ENCODE results near the gene PLPP7. TPM values are rescaled to one million over a fixed set of nuclear protein-coding genes. Genes with fewer than 3 reads are reported as not detected.

PLPP7 gene
- polyA plus RNA-seq, 1 of the 3 experiments (the other 2 are of a cell fraction) = 8.6 TPM

DNA sequence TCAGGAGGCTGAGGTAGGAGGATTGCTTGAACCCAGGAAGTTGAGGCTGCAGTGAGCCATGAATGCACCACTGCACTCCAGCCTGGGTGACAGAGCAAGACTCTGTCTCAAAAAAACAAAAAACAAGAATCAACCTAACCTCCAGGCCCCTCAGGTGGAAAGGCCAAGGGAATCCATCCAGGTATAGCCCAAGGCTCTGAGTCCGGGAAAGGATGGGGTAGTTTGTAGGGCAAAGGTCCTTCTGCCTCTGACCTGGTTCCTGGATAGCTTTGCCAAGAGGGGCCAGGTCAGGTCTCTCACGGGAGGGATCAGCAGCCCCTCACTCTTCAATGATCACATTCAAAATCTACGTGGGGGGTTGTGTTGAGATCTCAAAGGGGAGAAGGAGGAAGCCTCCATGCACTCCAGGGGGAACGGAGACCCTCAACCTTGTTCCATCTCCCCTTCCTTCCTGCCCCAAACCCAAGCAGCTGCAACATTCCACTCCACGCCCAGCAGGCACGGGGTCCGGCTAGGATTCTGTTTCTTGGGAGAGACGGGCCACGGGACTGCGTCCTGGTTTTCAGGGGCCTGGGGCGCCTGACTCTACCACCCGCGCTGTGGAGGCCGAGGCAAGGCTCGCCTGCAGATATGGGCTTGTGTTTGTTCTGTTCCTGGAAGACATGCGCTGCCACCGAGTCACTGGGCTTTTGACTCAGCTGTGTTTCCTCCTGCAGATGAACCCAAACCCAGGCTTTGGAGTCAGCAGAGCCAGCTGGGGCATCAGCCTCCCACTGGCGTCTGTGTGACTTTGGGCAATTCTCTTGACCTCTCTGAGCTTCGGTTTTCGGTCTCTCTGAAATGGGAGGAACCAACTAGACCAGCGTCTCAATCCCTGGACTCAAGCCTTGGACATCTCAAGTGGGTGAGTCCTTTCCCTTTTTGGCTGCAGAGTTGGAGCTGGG lies 35.5 kb downstream of the PLPP7 start:
- Histone ChIP-seq H4K20me1 (ENCODE audit: insufficient read depth) (no peaks in the 10 kb centered on the region), H3F3A (replicated peaks; ENCODE audit: insufficient read depth) (no peaks in the 10 kb centered on the region), H3K36me3 (replicated peaks in 1 of 2; ENCODE audit: control insufficient read depth in 1 of 2, insufficient read depth in 2 of 2, low read length in 1 of 2) (no peaks in the 10 kb centered on the region), H3K4me3 (ENCODE audit: low read depth in 2 of 2, low read length in 1 of 2) (no peak overlapping the region), H3K79me2 (ENCODE audit: insufficient read depth) (no peaks in the 10 kb centered on the region), H3K4me2 (no peak overlapping the region), H2AFZ (ENCODE audit: low read depth) (no peak overlapping the region), H3K4me1 (ENCODE audit: control insufficient read depth in 1 of 2, insufficient read depth in 2 of 2, low read depth in 1 of 2, low read length in 1 of 2) (peaks cover 0 to 2% of the 10 kb centered on the region in 2 experiments; a peak in 1 of 4 replicates), H3K27me3 (ENCODE audit: insufficient read depth) (no peaks in the 10 kb centered on the region), H3K27ac (ENCODE audit: low read depth in 2 of 2, low read length in 1 of 2) (no peak overlapping the region), H3K9ac (no peak overlapping the region), H3K9me3 (no peaks in the 10 kb centered on the region), H3K9me2 (no peaks in the 10 kb centered on the region)
- WGBS (ENCODE audit: low lambda C conversion rate) = 82% methylated on average over 18 of the region's 21 CpGs
- TF ChIP-seq POLR2AphosphoS5 (IDR thresholded peaks at IDR 0.05; ENCODE audit: low read depth, low read length) = no peak
- no peak for TF ChIP-seq EP300 (IDR thresholded peaks at IDR 0.05; ENCODE audit: borderline replicate concordance in 1 of 2, low read depth in 1 of 2, low read length in 1 of 2)
- no peak for TF ChIP-seq MXI1 (IDR thresholded peaks at IDR 0.05; ENCODE audit: low read depth, low read length)
- TF ChIP-seq TEAD4 (IDR thresholded peaks at IDR 0.05; ENCODE audit: borderline replicate concordance, insufficient read depth) = no peak
- TF ChIP-seq NRF1 (IDR thresholded peaks at IDR 0.05; ENCODE audit: low read depth, low read length) = no peak
- TF ChIP-seq, protein P1, sequence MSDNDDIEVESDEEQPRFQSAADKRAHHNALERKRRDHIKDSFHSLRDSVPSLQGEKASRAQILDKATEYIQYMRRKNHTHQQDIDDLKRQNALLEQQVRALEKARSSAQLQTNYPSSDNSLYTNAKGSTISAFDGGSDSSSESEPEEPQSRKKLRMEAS (IDR thresholded peaks at IDR 0.05; ENCODE audit: low read depth) = no peak
- TF ChIP-seq RCOR1 (IDR thresholded peaks at IDR 0.05; ENCODE audit: low read length) = no peak
- TF ChIP-seq CTCF (IDR thresholded peaks at IDR 0.05) = no peak
- TF ChIP-seq CHD2 (IDR thresholded peaks at IDR 0.05; ENCODE audit: low read length, partially characterized antibody) = no peak
- TF ChIP-seq RXRA (IDR thresholded peaks at IDR 0.05; ENCODE audit: borderline replicate concordance, low read depth) = no peak
- TF ChIP-seq, protein P2, sequence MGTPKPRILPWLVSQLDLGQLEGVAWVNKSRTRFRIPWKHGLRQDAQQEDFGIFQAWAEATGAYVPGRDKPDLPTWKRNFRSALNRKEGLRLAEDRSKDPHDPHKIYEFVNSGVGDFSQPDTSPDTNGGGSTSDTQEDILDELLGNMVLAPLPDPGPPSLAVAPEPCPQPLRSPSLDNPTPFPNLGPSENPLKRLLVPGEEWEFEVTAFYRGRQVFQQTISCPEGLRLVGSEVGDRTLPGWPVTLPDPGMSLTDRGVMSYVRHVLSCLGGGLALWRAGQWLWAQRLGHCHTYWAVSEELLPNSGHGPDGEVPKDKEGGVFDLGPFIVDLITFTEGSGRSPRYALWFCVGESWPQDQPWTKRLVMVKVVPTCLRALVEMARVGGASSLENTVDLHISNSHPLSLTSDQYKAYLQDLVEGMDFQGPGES (IDR thresholded peaks at IDR 0.05; ENCODE audit: low read depth, low read length) = no peak
- TF ChIP-seq FOSL2 (IDR thresholded peaks at IDR 0.05; ENCODE audit: borderline replicate concordance, low read depth) = no peak
- TF ChIP-seq TCF12 (IDR thresholded peaks at IDR 0.05) = no peak
- TF ChIP-seq RFX5 (IDR thresholded peaks at IDR 0.05; ENCODE audit: low read length) = no peak
- no peak for TF ChIP-seq ELF1 (IDR thresholded peaks at IDR 0.05)
- TF ChIP-seq REST (IDR thresholded peaks at IDR 0.05; ENCODE audit: low read depth, low read length) = no peak
- TF ChIP-seq YY1 (IDR thresholded peaks at IDR 0.05; ENCODE audit: low read depth) = no peak
- TF ChIP-seq GABPA (IDR thresholded peaks at IDR 0.05; ENCODE audit: low read depth) = no peak
- CTCF ChIA-PET = interaction anchor here (1.3 to 6.4 kb wide), 3 partner anchors 10 to 25 kb away, joined by 4 to 43 read pairs (median 7); no protein-coding TSS in a partner anchor
- no peak for DNase-seq
- POLR2A ChIA-PET = interaction anchor here (0.6 kb wide), 1 partner anchor 30 kb away, joined by 4 read pairs; no protein-coding TSS in a partner anchor

Measured in SK-N-SH (cell line).